MCF 10A (cell line): Measurements from ENCODE around the gene MAP3K15. TPM values are rescaled to one million over a fixed set of nuclear protein-coding genes. Genes with fewer than 3 reads are reported as not detected.

Source experiments
- BruUV-seq: library from RNA; stranded (reverse); fragments of 400-500 nt; replicated peaks from 2 replicates; lab custom pipeline; 2021; lab: Mats Ljungman, UMichigan
- CTCF ChIA-PET: fragments of 300-600 bp; sonication (Branson Sonifier 250); formaldehyde crosslinking; extraction: SDS; loops from one replicate; lab custom pipeline; 2021; ENCODE audit warnings: antibody characterized with exemption, inconsistent platforms; lab: Yijun Ruan, JAX
- POLR2A ChIA-PET: fragments of 300-600, 350-650 bp; sonication (Branson Sonifier 250); formaldehyde crosslinking; extraction: SDS; loops from one replicate; lab custom pipeline; 2020; ENCODE audit warnings: antibody characterized with exemption, inconsistent platforms; lab: Yijun Ruan, JAX
- DNase-seq: peaks from one replicate; pipeline ENCODE4 v3.0.0-alpha.2; 2018; ENCODE audit not compliant: unreplicated experiment
- H3K27ac Mint-ChIP-seq: one replicate; pipeline ENCODE4 v1.8.0; 2022; ENCODE audit warnings: mild to moderate bottlenecking, low read depth, mixed read lengths; ENCODE audit not compliant: unreplicated experiment
- H3K27me3 Mint-ChIP-seq: one replicate; pipeline ENCODE4 v1.8.0; 2022; ENCODE audit warnings: mixed read lengths; ENCODE audit not compliant: insufficient read depth, unreplicated experiment
- H3K36me3 Mint-ChIP-seq: one replicate; pipeline ENCODE4 v1.8.0; 2022; ENCODE audit warnings: mild to moderate bottlenecking, moderate library complexity, mixed read lengths; ENCODE audit not compliant: insufficient read depth, unreplicated experiment
- H3K4me1 Mint-ChIP-seq: one replicate; pipeline ENCODE4 v1.8.0; 2022; ENCODE audit warnings: mixed read lengths; ENCODE audit not compliant: insufficient read depth, unreplicated experiment
- H3K4me3 Mint-ChIP-seq: one replicate; pipeline ENCODE4 v1.8.0; 2022; ENCODE audit warnings: mild to moderate bottlenecking, moderate library complexity, mixed read lengths; ENCODE audit not compliant: unreplicated experiment
- H3K9me3 Mint-ChIP-seq: one replicate; pipeline ENCODE4 v1.8.0; 2022; ENCODE audit warnings: mixed read lengths; ENCODE audit not compliant: unreplicated experiment
- intact Hi-C: fragments of 100-400 bp; cut with micrococcal nuclease; formaldehyde crosslinking; loops from 2 replicates; pipeline ENCODE4 v1.14.1; 2022
- total RNA-seq: library from RNA; stranded (reverse); gene quantifications from 2 replicates; pipeline ENCODE4 v1.2.3, GENCODE V29; 2022
- TF ChIP-seq, protein P1 (sequence below): fragments of 200-600 bp; IDR thresholded peaks from one replicate; pipeline ENCODE4 v1.8.0; 2022; ENCODE audit warnings: antibody characterized with exemption, mild to moderate bottlenecking; ENCODE audit not compliant: unreplicated experiment

Gene MAP3K15
- total RNA-seq, 1 experiment from 2014 or later, result not detected

GRCh38 chrX:19372547-19373331, 142.6 kb downstream of the MAP3K15 start:
- no TSS peak for BruUV-seq
- ChIA-PET POLR2A (interaction anchor here (0.6 to 1.0 kb wide), 2 partner anchors 163 to 194 kb away, joined by 3 to 4 read pairs; no protein-coding TSS in a partner anchor), CTCF (interaction anchor here (0.6 to 2.9 kb wide), 20 partner anchors 10 to 1128 kb away, joined by 3 to 38 read pairs (median 4); no protein-coding TSS in a partner anchor)
- DNase-seq, result no peak
- intact Hi-C loops, result loop anchor here (1.0 to 5.0 kb wide), 3 partner anchors 163 to 530 kb away; no protein-coding TSS in a partner anchor
- H3K9me3 Mint-ChIP-seq, result no peaks in the 10 kb centered on the region
- peak overlapping the region; percentile 79 for H3K4me3 Mint-ChIP-seq
- H3K27me3 Mint-ChIP-seq, result no peaks in the 10 kb centered on the region
- H3K36me3 Mint-ChIP-seq, result no peaks in the 10 kb centered on the region
- H3K27ac Mint-ChIP-seq, result peak overlapping the region; percentile 35
- TF ChIP-seq, protein P1, sequence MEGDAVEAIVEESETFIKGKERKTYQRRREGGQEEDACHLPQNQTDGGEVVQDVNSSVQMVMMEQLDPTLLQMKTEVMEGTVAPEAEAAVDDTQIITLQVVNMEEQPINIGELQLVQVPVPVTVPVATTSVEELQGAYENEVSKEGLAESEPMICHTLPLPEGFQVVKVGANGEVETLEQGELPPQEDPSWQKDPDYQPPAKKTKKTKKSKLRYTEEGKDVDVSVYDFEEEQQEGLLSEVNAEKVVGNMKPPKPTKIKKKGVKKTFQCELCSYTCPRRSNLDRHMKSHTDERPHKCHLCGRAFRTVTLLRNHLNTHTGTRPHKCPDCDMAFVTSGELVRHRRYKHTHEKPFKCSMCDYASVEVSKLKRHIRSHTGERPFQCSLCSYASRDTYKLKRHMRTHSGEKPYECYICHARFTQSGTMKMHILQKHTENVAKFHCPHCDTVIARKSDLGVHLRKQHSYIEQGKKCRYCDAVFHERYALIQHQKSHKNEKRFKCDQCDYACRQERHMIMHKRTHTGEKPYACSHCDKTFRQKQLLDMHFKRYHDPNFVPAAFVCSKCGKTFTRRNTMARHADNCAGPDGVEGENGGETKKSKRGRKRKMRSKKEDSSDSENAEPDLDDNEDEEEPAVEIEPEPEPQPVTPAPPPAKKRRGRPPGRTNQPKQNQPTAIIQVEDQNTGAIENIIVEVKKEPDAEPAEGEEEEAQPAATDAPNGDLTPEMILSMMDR, result no peak
- H3K4me1 Mint-ChIP-seq, result no peaks in the 10 kb centered on the region

- peak overlapping the region; percentile 35 for H3K27ac Mint-ChIP-seq
- peak; percentile 63 for DNase-seq
- no peaks in the 10 kb centered on the region for H3K9me3 Mint-ChIP-seq
- no peaks in the 10 kb centered on the region for H3K36me3 Mint-ChIP-seq
- H3K4me3 Mint-ChIP-seq, result peak overlapping the region; percentile 79
- H3K4me1 Mint-ChIP-seq, result no peaks in the 10 kb centered on the region
- TF ChIP-seq, protein P1, result peak; percentile 59
- no peaks in the 10 kb centered on the region for H3K27me3 Mint-ChIP-seq
- intact Hi-C loops, result loop anchor here (1.0 to 5.0 kb wide), 3 partner anchors 163 to 530 kb away; no protein-coding TSS in a partner anchor
- ChIA-PET CTCF (interaction anchor here (0.6 to 2.9 kb wide), 26 partner anchors 10 to 1570 kb away, joined by 3 to 38 read pairs (median 3); no protein-coding TSS in a partner anchor), POLR2A (interaction anchor here (0.5 to 1.0 kb wide), 3 partner anchors 151 to 195 kb away, joined by 3 to 4 read pairs (median 3); no protein-coding TSS in a partner anchor)
- no TSS peak for BruUV-seq
Observed at GRCh38 chrX:19372170-19372546, 143.2 kb downstream of the MAP3K15 start.

DNA sequence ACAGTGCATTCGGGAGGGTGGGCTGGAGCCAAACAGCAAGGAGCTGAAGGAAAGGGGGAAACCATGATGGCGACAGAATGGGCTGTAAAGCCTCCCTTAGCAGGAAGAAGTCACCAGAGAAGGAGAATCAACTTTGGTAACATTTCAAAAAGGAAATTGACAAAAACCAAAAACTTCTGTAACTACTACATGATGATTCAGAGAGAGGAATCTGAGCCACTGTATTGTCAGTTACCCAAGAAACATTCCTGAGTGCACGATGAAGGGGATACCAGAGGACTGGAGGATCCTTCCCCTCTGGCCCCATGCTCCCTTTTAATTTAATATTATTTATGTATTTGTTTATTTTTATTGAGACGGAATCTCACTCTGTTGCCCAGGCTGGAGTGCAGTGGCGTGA, 145.2 kb downstream of the MAP3K15 start:
- H3K4me3 Mint-ChIP-seq, result no peak overlapping the region
- ChIA-PET CTCF (interaction anchor here (0.7 kb wide), 1 partner anchor 534 kb away, joined by 3 read pairs; no protein-coding TSS in a partner anchor), POLR2A (no interaction called here)
- H3K9me3 Mint-ChIP-seq, result no peaks in the 10 kb centered on the region
- no peak for DNase-seq
- no peak overlapping the region for H3K27ac Mint-ChIP-seq
- no peaks in the 10 kb centered on the region for H3K27me3 Mint-ChIP-seq
- TF ChIP-seq, protein P1, result no peak
- H3K36me3 Mint-ChIP-seq, result peaks cover 1% of the 10 kb centered on the region
- H3K4me1 Mint-ChIP-seq, result no peaks in the 10 kb centered on the region
- no TSS peak for BruUV-seq
- intact Hi-C loops, result loop anchor here (5.0 kb wide), 1 partner anchor 532 kb away; no protein-coding TSS in a partner anchor

DNA sequence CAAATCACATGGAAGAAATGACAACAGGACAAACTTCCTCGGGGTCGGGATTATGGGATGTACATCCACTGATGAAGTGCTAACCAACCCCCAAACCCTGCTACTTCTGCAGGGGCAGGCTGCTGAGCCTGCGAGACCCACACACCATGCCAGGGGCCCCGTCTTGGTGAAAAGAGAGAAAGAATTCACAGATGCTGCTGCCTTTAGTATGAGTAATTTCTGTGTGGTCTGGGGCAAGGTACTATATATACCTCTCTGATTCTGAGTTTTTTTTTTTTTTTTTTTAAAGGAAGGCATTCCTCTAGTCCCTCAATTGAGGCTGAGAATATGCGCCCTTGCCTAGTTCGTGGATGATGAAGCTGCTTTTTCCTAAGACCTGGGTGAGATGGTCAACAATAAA, 146.7 kb downstream of the MAP3K15 start:
- Mint-ChIP-seq H3K4me1 (no peaks in the 10 kb centered on the region), H3K27me3 (no peaks in the 10 kb centered on the region), H3K36me3 (peaks cover 15% of the 10 kb centered on the region), H3K9me3 (no peaks in the 10 kb centered on the region), H3K4me3 (no peak overlapping the region), H3K27ac (no peak overlapping the region)
- POLR2A ChIA-PET, result no interaction called here
- DNase-seq, result no peak
- BruUV-seq, result no TSS peak
- CTCF ChIA-PET, result interaction anchor here (0.6 to 2.2 kb wide), 2 partner anchors 147 to 166 kb away, joined by 4 to 11 read pairs; no protein-coding TSS in a partner anchor
- TF ChIP-seq, protein P1, result no peak
- intact Hi-C loops, result no loop called here
